Activated T-cell treated with anti-CD3 and anti-CD28 coated beads, Interleukin-2, amount 50 U/mL, for 1 hour (primary cell): ENCODE results near the gene PCED1B.
"Not testable (repeated sequence)": the region's sequence is repeated elsewhere in the genome, so short reads cannot be mapped to it uniquely, and the experiment has no call there.

Experiments
- DNase-seq: peaks from one replicate; pipeline ENCODE4 v3.0.0-alpha.2; 2020

The PCED1B gene, protein sequence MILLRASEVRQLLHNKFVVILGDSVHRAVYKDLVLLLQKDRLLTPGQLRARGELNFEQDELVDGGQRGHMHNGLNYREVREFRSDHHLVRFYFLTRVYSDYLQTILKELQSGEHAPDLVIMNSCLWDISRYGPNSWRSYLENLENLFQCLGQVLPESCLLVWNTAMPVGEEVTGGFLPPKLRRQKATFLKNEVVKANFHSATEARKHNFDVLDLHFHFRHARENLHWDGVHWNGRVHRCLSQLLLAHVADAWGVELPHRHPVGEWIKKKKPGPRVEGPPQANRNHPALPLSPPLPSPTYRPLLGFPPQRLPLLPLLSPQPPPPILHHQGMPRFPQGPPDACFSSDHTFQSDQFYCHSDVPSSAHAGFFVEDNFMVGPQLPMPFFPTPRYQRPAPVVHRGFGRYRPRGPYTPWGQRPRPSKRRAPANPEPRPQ

DNA sequence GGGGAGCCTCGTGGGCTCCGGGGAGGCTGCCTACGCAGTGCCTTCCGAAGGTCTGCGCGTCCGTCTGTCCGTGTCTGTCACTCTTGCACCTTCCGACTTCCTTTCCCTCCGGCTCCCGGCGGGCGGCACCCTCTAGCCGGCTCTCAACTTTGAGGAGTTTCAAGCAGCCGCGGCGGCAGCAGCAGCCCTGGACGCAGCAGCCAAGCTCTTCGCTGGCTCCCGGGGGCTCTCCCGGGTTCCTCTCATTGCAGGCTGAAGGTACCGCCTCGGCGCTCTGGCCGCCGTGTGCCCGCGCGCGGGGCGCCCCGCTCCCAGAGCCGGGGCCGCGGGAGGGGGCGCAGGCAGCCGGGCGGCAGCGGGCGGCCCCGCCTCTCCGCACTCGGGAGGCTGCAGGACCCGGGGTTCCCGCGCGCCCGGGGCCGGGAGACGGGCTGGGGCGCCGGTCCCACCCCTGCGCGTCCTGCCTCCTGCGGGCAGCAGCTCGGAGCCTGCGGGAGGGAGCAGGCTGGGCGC lies at the start of gene PCED1B, which contains the start of gene AMIGO2:
Gene PCED1B (plus strand): TSS at position 154 of the 513 bp plus-strand sequence. CDS start 155,443 bp downstream, outside the sequence.
Gene AMIGO2 (minus strand): TSS at position 492 of the 513 bp plus-strand sequence. CDS start 957 bp downstream, outside the sequence.
- DNase-seq, result peak; percentile 74

DNA sequence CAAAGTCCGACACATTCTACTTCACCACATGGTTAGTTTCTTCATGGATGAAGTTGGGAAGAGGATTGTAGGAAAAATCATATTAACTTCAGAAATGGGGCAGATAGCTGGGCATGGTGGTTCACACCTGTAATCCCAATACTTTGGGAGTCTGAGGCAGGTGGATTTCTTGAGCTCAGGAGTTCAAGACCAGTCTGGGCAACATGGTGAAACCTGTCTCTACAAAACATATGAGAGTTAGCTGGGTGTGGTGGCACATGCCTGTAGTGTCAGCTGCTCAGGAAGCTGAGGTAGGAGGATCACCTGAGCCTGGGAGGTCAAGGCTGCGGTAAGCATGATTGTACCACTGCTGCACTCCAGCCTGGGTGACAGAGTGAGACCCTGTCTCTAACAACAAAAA lies 49.5 kb upstream of the PCED1B start:
- no peak for DNase-seq

DNA sequence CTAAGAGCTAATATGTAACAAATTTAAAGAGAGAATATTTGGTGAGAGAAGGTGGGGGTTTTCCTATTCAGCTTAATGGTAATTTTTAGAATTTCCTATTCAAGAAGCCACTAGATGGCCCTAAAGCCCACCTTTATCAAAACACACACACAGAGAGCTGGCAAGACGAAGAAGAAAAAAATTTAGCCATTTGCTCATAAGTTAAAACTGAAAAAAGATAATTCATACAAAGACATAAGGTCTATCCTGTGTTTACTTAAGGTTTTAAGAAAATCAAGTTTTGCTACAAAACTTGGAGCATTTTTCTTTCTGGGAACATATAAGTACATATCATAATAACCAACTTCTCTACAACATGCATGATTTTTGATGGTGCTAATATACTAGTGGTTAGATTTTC lies 46.8 kb upstream of the PCED1B start:
- no peak for DNase-seq

DNA sequence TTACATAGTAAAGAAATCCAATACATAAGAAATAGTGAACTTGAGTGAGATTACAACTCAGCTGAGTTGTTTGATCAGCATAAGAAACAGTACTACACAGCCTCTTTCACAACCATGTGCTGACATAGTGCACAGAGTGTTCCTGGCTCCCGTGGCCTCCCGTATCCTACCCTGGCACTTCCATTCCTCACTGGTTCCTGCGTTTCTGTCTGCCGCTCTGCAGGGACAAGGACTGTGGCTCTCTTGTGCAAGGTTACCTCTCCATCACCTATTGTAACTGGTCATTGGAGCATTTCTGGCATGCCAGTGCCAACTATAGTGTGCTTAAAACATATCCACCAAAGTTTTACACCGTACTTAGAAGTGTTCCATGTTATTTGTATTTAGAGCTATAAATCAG lies 46.3 kb upstream of the PCED1B start:
- no peak for DNase-seq

DNA sequence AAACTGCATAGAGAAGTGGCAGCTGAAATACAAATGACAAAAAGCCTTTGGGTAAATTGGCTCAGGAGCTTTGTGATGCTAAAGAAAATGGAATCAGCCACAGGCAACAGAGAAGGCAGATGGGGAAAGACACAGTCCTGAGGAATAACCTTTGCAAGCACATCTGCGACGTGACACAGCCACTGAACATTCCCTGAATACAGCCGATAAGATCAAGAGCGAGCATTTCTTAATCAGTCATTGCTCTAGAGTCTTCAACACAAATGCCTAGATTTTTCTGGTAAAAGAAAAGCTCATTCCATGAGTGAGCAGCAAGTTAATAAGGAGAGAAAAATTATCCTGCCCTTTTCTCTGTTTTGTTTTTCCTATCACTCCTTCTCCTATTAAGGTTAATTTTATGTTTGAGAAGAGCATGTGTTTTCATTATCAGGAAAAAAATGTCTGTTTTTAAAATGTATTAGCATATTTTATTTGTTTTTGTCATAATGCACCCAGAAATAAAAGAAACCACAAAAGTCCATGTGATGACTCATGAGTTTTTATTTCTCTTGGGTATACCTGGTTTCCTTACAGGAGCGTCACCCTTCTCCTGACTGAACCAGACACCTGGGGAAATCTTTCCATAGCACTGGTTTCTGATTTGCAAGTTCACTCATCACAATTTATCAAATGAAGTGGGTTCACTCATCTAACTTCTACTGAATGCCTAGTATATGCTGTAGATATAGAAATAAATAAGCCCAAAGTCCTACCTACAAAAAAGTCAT lies 45.4 kb upstream of the PCED1B start:
- DNase-seq, result no peak

DNA sequence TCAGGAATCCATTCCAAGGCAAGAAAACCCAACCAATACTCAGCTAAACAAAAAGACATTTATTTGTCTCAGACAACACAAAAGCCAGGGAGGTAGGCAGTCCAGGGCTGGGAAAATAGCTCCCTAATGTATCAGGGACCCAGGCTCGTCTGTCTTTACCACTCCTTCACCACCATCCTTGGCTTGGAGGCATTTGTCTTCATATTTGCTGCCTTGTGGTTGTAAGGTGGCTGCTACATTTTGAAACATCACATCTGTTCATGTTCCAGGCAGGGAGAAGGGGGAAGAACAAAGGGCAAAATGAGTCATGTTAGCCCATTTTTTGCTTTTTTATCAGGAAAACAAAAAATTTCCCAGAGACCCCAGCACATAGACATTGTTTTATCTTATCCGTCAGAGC lies 44.8 kb upstream of the PCED1B start:
- DNase-seq, result no peak

DNA sequence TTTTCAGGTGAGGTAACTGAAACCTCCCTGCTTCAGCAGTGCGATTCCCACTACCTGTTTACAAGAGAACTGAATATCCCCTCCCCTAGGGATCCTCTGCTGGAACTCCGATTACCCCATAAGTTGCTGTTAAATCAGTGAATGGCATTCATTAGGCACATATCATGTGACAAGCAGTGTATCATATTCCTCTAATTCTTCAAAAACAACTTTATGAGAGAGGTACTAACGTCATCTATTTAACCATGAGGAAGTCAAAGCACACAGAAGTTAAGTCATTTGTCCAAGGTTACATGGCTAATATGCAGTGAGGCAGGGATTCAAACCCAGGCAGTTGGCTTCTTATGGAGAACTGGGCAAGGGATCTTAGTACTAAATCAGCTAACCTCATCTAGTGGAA lies 43.9 kb upstream of the PCED1B start:
- no peak for DNase-seq

DNA sequence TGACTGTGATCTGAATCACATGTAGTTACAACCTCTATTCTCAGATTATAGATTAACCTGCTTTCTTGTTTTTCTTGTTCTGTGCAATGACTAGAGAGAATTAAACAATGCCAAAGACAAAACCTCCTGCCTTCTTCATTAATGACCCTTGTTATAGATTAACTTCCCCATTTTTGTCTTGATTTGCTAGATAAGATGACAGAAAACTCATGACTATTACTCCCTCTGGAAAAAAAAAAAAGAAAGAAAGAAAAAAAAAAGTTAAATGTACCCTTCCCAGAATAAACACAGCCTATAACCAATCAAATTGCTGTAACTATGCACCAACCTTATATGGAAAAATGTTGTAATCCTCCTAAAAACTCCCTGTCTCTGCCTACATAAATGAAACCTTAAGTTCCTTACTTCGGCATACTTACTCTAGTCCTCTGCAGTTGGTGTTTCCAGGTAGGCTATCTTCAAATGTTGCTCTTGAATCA lies 41.1 kb upstream of the PCED1B start:
- no peak for DNase-seq

DNA sequence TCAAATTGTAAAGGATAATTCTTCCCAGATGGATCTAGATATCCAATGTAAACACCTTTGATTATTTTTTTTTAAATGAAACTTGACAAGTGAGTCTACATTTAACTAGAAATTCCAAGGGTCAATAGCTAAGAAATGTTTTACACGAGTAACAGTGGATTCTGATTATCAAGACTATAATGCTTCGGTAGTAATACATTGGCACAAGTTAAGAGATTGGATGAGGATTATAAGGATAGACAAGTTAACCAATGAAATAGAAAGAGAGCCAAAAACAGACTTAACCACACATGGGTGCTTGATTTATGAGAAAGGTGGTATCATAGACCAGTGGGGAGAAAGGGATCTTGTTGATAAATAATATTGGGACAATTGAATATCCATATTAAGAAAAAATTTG lies 40.3 kb upstream of the PCED1B start:
- no peak for DNase-seq

DNA sequence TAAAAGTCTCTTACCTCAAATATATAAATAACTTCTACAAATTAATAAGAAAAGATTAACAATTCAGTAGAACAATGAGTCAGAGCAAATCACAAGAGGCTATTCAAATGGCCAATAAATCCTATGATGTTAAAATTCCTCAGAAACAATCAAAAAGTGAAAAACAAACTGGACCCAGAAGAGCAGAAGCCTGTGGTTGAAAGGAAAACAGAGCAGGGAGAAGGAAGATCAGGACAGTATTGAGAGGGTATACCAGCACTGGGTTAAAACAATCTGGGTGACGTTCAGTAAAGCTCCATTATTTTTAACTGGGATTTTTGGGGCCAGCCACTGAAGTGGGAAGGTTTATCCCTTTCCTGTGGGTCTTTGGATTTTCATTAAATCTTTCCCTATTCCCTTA lies 39.7 kb upstream of the PCED1B start:
- DNase-seq, result no peak

DNA sequence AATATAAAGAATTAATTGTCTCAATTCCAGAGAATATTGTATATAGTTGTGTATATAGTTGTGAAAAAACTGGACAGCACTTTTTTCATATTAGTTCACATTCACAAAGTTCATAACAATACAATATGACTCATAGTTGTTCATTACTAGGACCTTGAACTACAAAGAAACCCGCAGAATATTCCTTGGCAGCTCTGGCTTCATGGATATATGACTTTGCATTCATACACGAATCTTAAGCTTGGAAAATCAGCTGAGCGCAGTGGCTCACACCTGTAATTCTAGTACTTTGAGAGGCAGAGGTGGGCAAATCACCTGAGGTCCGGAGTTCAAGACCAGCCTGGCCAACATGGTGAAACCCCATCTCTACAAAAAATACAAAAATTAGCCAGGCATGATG lies 38.1 kb upstream of the PCED1B start:
- no peak for DNase-seq

DNA sequence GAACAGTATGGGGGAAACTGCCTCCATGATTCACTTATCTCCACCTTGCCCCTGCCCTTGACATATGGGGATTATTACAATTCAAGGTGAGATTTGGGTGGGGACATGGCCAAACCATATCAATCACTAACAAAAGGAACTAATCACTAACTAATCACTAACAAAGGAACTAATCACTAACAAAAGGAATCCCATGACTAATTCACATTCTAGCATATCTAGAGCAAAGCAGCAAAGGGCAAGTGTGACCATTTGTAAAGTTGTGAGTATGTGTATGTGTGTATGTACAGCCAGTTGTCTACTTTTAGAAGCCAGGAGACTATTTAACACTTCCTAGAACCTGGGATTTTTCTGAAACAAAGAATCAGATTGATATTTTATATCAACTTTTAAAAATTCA lies 30.9 kb upstream of the PCED1B start:
- no peak for DNase-seq

DNA sequence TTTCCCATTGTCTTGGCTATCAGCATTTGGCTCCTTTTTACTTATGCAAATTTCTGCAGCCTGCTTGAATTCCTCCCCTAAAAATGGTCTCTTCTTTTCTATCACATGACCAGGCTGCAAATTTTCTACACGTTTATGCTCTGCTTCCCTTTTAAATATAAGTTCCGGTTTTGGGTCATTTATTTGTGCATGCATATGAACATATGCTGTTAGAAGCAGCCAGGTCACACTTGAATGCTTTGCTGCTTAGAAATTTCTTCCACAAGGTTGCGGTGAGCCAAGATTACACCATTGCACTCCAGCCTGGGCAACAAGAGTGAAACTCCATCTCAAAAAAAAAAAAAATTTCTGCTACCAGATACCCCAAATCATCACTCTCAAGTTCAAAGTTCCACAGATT lies 28.1 kb upstream of the PCED1B start:
- DNase-seq, result not testable (repeated sequence)

DNA sequence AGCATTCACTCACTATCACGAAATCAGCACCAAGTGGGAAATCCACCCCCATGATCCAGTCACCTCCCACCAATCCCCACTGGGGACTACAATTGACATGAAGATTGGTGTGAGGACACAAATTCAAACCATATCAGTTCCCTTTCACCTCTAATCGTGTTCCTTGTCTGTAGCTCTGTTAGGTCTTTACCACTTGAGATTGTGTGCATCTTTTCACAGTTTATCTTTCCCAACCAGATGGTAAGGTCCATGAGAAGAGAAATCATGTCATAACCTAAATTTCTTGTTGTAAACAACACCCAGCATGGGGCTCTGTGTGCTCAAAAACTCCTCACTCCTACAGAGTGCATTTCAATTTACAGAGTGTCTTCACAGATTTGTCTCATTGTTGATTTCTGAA lies 27.1 kb upstream of the PCED1B start:
- no peak for DNase-seq

DNA sequence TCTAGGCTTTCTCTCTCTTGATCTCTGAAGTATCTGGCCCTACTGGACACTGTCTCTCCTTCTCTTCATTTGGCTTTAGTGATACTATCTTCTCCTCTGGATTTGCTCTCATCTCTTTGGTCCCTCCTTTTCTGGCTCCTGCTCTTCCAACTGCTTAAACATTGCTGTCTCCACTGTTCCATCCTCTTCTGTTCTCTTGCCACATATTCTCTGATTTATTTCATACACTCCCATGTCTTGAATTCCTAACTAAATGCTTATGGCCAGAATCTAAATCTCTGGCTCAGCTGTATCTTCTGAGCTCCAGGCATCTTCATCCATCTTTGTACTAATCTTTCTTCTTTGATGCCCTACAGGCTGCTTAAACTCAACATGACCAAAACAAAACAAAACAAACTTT lies 25.5 kb upstream of the PCED1B start:
- DNase-seq, result no peak

DNA sequence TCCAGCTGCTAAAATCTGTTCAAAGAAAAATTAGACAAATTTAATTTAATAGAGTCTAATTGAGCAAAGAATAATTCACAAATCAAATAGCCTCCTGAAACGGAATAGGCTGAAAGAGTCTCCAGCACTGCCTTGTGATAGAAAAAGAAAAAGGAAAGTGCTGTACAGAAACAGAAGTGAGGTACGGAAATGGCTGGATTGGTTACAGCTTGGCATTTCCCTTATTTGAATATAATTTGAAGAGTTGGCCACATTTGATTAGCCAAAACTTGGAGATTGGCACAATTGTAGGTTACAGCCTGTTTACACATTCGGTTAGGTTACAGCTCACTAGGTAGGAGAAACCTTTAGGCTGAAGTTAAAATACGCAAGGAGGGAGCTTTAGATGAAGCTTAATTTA lies 24.8 kb upstream of the PCED1B start:
- no peak for DNase-seq

DNA sequence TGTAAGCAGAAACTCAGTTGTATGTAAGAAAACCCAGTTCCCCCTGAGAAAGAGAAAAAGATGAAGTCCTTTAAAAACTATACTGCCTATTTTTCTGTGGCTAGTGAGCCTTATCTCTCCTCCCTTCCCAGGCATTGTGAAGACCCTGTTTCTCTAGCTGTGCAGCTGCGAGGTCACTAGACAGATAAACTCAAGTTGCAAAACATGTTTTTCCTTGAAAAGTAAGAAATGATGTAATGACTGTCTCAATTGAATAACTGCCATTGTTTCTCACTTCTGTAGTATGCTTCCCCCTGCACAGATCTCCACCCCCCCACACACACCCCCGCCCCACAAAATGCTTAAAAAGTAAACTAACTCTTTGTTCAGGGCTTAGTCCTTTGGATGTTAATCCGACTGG lies 23.6 kb upstream of the PCED1B start:
- DNase-seq, result not testable (repeated sequence)

DNA sequence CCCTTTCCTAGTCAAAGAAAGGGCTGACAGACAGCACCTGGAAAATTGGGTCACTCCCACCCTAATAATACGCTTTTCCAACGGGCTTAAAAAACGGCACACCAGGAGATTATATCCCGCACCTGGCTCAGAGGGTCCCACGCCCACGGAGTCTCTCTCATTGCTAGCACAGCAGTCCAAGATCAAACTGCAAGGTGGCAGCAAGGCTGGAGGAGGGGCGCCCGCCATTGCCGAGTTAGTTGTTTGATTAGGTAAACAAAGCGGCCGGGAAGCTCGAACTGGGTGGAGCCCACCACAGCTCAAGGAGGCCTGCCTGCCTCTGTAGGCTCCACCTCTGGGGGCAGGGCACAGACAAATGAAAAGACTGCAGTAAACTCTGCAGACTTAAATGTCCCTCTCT lies 22.5 kb upstream of the PCED1B start:
- DNase-seq, result not testable (repeated sequence)

DNA sequence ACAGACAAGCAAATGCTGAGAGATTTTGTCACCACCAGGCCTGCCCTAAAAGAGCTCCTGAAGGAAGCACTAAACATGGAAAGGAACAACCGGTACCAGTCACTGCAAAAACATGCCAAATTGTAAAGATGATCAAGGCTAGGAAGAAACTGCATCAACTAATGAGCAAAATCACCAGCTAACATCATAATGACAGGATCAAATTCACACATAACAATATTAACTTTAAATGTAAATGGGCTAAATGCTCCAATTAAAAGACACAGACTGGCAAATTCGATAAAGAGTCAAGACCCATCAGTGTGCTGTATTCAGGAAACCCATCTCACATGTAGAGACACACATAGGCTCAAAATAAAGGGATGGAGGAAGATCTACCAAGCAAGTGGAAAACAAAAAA lies 20.8 kb upstream of the PCED1B start:
- DNase-seq, result not testable (repeated sequence)

DNA sequence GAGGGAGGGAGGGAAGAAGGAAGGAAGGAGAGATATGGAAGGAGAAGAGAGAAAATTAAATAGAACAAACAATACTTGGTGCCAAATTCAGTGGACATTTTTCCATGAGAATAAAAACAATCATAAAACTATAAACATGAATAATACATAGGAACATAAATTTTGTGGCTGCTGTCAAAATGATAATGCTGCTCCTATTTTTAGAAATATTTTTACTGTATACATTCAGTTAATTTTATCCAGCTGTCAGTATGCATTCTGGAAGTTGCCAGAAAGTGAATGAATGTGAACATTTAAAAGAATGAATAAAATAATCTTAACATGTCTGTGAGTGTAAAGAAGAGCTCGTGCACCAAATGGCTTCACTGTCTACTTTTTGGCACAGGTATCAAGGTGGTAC lies 13.9 kb upstream of the PCED1B start:
- DNase-seq, result no peak

DNA sequence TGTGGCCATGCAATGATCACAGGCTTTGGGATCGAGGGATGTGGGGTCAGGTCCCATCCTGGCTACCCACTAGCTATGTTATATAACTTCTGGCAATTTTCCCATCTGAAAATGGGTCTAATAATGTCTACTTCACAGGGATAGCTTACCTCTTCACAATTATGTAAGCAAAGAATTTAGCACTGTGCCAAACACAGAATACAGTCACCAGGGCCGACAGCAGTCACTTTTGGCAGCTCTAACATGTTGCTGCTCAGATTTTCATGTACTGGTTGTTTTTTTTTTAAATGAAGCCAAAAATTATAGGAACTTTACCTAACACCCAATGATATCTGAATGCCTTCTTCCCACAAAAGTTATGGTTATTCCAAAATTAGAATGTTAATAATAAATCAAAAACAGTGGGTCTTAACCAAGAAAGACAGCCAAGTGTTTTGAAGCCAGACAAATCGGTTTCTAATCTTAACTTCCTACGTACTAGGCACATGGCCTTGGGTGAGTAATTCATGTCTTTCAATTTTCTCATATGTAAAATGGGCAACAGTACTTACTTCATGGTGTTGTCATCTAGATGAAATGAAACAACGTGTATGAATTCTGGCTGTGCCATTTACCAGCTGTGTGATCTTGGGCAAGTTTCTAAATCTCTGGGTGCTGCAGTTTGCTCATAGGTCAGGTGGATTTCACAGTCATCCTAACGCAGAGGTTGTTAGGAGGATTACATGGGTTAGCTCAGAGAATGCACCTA lies 13.0 kb upstream of the PCED1B start:
- no peak for DNase-seq

DNA sequence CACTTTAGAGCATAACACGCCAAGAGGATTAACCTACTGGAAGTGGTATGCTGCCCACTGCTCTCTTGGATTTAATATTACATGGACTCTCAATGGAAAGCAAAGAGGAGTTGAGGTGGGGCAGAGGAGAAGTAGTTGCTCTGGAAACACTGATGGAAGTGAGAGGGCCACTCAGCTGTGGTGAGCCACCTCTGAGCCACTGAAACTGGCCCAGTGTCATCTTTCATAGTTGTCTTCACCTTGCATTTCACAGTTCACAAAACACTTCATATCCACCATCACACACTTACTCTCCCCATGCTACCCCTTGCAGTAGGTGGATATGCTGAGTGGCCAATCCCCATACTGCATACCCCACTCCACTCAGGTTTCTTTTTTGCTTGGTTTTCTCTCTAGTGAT lies 12.2 kb upstream of the PCED1B start:
- DNase-seq, result no peak
